OCI-LY7 (cell line): ENCODE data around the gene C8B. TPM values are rescaled to one million over a fixed set of nuclear protein-coding genes. Genes with fewer than 3 reads are reported as not detected.

Experiments used
- BruUV-seq: library from RNA; stranded (reverse); fragments of 400-500 nt; replicated peaks from 2 replicates; lab custom pipeline; 2021; lab: Mats Ljungman, UMichigan
- CTCF ChIA-PET: fragments of 300-600 bp; sonication (Branson Sonifier 250); formaldehyde crosslinking; loops from one replicate; lab custom pipeline; 2022; ENCODE audit warnings: antibody characterized with exemption; ENCODE audit not compliant: unreplicated experiment; lab: Charles Lee
- POLR2A ChIA-PET: fragments of 300-600 bp; sonication (Branson Sonifier 250); formaldehyde crosslinking; loops from one replicate; lab custom pipeline; 2022; ENCODE audit warnings: antibody characterized with exemption; lab: Charles Lee
- DNase-seq: peaks from one replicate; pipeline ENCODE4 v3.0.0-alpha.2; 2015; ENCODE audit warnings: low spot score
- H2AFZ ChIP-seq: fragments of 200-600 bp; sonication (generic), shearing (Covaris generic); 2 replicates; pipeline ENCODE4 v1.6.1; 2014; ENCODE audit warnings: mild to moderate bottlenecking, antibody characterized with exemption, low read length, moderate library complexity
- H3K27ac ChIP-seq: fragments of 200-600 bp; sonication (generic); 2 replicates; pipeline ENCODE4 v1.5.1; 2014; ENCODE audit warnings: mixed run types, low read depth, mild to moderate bottlenecking, moderate library complexity, low read length, inconsistent platforms; ENCODE audit not compliant: poor library complexity, severe bottlenecking
- H3K36me3 ChIP-seq: fragments of 200-600 bp; sonication (generic); 2 replicates; pipeline ENCODE4 v1.6.1; 2014; ENCODE audit warnings: mild to moderate bottlenecking, antibody characterized with exemption, low read length, moderate library complexity, mixed read lengths; ENCODE audit not compliant: insufficient read depth
- H3K4me1 ChIP-seq: fragments of 200-600 bp; sonication (generic); 2 replicates; pipeline ENCODE4 v1.5.1; 2014; ENCODE audit warnings: mild to moderate bottlenecking, low read length; ENCODE audit not compliant: insufficient read depth, poor library complexity, severe bottlenecking
- H3K4me2 ChIP-seq: fragments of 200-600 bp; sonication (generic); 2 replicates; pipeline ENCODE4 v1.6.1; 2014; ENCODE audit warnings: mild to moderate bottlenecking, low read length
- H3K4me3 ChIP-seq: fragments of 200-600 bp; sonication (generic); 2 replicates; pipeline ENCODE4 v1.5.1; 2014; ENCODE audit warnings: mild to moderate bottlenecking, low read depth, low read length; ENCODE audit not compliant: poor library complexity, severe bottlenecking
- H3K79me2 ChIP-seq: fragments of 200-600 bp; sonication (generic); 2 replicates; pipeline ENCODE4 v1.6.1; 2016; ENCODE audit warnings: low read depth, mild to moderate bottlenecking, low read length, moderate library complexity, mixed read lengths; ENCODE audit not compliant: insufficient read depth
- H3K9me2 ChIP-seq: fragments of 200-600 bp; sonication (generic); 2 replicates; pipeline ENCODE4 v1.6.1; 2016; ENCODE audit warnings: mild to moderate bottlenecking, low read length, mixed read lengths; ENCODE audit not compliant: insufficient read depth
- H3K9me3 ChIP-seq: fragments of 200-600 bp; sonication (generic); 2 replicates; pipeline ENCODE4 v1.6.1; 2014; ENCODE audit warnings: mild to moderate bottlenecking, mixed run types, low read length, mixed read lengths
- H4K20me1 ChIP-seq: fragments of 200-600 bp; sonication (generic); 2 replicates; pipeline ENCODE4 v1.6.1; 2014; ENCODE audit warnings: mild to moderate bottlenecking, antibody characterized with exemption, low read length, moderate library complexity, mixed read lengths; ENCODE audit not compliant: insufficient read depth
- EZH2phosphoT487 ChIP-seq: fragments of 200-600 bp; sonication (generic); IDR thresholded peaks from 2 replicates; pipeline ENCODE4 v1.6.1; 2018; ENCODE audit warnings: low read depth, borderline replicate concordance, mild to moderate bottlenecking, mixed run types, antibody characterized with exemption, low read length, moderate library complexity, mixed read lengths
- intact Hi-C: fragments of 100-400 bp; cut with micrococcal nuclease; formaldehyde crosslinking; loops from one replicate; pipeline ENCODE4 v1.10.0; 2022; ENCODE audit not compliant: unreplicated experiment
- total RNA-seq, 2 experiments: library from RNA; depleted of rRNA in 1 of 2; stranded (reverse); fragments of >200 nt in 1 of 2; shearing (Covaris generic) in 1 of 2; gene quantifications; 2 replicates each; pipeline ENCODE4 v1.2.3, GENCODE V29; 2014 to 2022
- TF ChIP-seq, protein P1 (sequence below): fragments of 200-600 bp; sonication (generic); conservative IDR thresholded peaks from 2 replicates; pipeline ENCODE4 v1.5.1; 2014; ENCODE audit warnings: mild to moderate bottlenecking, antibody characterized with exemption, low read length, moderate library complexity, mixed read lengths

C8B gene
- total RNA-seq, 2 experiments from 2014 or later = not detected

DNA sequence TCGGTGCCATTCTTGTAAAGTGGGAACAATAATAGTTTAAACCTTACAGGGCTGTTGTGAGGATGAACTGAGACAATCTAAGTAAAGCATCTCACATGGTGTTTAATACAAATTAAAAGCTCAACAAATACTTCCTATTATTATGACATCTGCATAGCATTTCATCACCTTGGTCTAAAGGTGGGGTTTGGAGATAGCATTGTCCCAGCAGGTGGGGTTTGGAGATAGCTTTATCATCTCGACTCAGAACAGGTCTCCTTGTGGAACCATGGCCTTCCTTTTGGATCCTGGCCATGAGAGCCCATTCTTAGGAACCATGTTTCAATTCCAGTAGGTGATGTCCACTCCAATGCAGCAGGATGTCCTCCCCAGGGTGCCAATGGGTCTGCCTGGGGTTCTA, 20.6 kb upstream of the C8B start:
- Histone ChIP-seq H4K20me1 (no peaks in the 10 kb centered on the region), H3K4me1 (no peaks in the 10 kb centered on the region), H3K79me2 (no peaks in the 10 kb centered on the region), H3K4me3 (no peak overlapping the region), H3K27ac (no peak overlapping the region), H2AFZ (no peak overlapping the region), H3K36me3 (no peaks in the 10 kb centered on the region), H3K4me2 (no peak overlapping the region), H3K9me3 (no peaks in the 10 kb centered on the region), H3K9me2 (no peaks in the 10 kb centered on the region)
- TF ChIP-seq EZH2phosphoT487 = no peak
- TF ChIP-seq, protein P1, sequence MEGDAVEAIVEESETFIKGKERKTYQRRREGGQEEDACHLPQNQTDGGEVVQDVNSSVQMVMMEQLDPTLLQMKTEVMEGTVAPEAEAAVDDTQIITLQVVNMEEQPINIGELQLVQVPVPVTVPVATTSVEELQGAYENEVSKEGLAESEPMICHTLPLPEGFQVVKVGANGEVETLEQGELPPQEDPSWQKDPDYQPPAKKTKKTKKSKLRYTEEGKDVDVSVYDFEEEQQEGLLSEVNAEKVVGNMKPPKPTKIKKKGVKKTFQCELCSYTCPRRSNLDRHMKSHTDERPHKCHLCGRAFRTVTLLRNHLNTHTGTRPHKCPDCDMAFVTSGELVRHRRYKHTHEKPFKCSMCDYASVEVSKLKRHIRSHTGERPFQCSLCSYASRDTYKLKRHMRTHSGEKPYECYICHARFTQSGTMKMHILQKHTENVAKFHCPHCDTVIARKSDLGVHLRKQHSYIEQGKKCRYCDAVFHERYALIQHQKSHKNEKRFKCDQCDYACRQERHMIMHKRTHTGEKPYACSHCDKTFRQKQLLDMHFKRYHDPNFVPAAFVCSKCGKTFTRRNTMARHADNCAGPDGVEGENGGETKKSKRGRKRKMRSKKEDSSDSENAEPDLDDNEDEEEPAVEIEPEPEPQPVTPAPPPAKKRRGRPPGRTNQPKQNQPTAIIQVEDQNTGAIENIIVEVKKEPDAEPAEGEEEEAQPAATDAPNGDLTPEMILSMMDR = no peak
- intact Hi-C loops = no loop called here
- DNase-seq = no peak
- POLR2A ChIA-PET = no interaction called here
- CTCF ChIA-PET = no interaction called here
- no TSS peak for BruUV-seq

DNA sequence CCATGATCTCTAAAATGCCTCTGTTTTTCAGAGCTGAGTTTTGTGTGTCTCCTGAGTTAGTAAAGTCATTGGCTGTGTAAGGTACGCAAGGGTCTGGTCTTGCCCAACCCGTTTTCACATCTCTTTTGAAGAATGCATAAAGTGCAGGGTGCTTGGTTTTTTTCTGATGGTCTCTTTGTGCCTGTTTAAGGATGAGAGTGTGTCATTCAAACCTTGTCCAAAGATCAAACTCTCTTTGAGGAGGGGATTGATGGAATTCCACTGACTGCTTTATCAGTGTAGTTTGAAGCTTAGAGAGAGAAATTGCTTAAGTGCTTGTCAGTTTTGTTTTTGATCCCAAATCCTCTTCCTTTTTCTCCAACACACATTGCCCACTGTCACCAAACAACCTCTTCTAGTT, 20.0 kb upstream of the C8B start:
- BruUV-seq = no TSS peak
- no peaks in the 10 kb centered on the region for H3K36me3 ChIP-seq
- H3K9me2 ChIP-seq = no peaks in the 10 kb centered on the region
- intact Hi-C loops = no loop called here
- H4K20me1 ChIP-seq = no peaks in the 10 kb centered on the region
- POLR2A ChIA-PET = interaction anchor here (0.7 kb wide), 1 partner anchor 623 kb away, joined by 4 read pairs; no protein-coding TSS in a partner anchor
- H2AFZ ChIP-seq = no peak overlapping the region
- TF ChIP-seq, protein P1 = no peak
- TF ChIP-seq EZH2phosphoT487 = no peak
- CTCF ChIA-PET = no interaction called here
- H3K4me3 ChIP-seq = no peak overlapping the region
- no peak overlapping the region for H3K27ac ChIP-seq
- H3K4me2 ChIP-seq = no peak overlapping the region
- H3K4me1 ChIP-seq = no peaks in the 10 kb centered on the region
- no peaks in the 10 kb centered on the region for H3K9me3 ChIP-seq
- no peak for DNase-seq
- H3K79me2 ChIP-seq = no peaks in the 10 kb centered on the region

DNA sequence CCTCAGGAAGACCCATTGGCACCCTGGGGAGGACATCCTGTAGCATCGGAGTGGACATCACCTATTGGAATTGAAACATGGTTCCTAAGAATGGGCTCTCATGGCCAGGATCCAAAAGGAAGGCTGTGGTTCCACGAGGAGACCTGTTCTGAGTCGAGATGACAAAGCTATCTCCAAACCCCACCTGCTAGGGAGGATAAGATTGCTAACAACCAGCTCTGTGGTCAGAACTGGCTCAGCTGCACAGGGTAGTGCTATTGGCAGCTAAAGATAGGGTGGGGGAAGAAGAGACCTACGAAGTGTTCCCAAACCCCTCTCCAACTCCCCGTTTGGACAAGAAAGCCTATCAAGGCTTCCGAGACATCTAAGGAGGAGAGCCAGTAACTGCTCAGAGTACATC, 17.7 kb upstream of the C8B start:
- Histone ChIP-seq H3K4me2 (no peak overlapping the region), H3K4me3 (no peak overlapping the region), H4K20me1 (no peaks in the 10 kb centered on the region), H3K36me3 (no peaks in the 10 kb centered on the region), H3K9me3 (no peaks in the 10 kb centered on the region), H3K27ac (no peak overlapping the region), H3K4me1 (no peaks in the 10 kb centered on the region), H2AFZ (no peak overlapping the region), H3K79me2 (no peaks in the 10 kb centered on the region), H3K9me2 (no peaks in the 10 kb centered on the region)
- DNase-seq = no peak
- BruUV-seq = no TSS peak
- CTCF ChIA-PET = no interaction called here
- TF ChIP-seq EZH2phosphoT487 = no peak
- TF ChIP-seq, protein P1 = no peak
- intact Hi-C loops = no loop called here
- POLR2A ChIA-PET = no interaction called here
